OCI-LY7 (cell line): ENCODE measurements around the gene KRTAP5-6.

ENCODE experiments used
- CTCF ChIP-seq: fragments of 200-600 bp; sonication (generic); conservative IDR thresholded peaks from 2 replicates; pipeline ENCODE4 v1.5.1; 2014; ENCODE audit warnings: mild to moderate bottlenecking, antibody characterized with exemption, low read length, moderate library complexity, mixed read lengths
- EZH2phosphoT487 ChIP-seq: fragments of 200-600 bp; sonication (generic); IDR thresholded peaks from 2 replicates; pipeline ENCODE4 v1.6.1; 2018; ENCODE audit warnings: low read depth, borderline replicate concordance, mild to moderate bottlenecking, mixed run types, antibody characterized with exemption, low read length, moderate library complexity, mixed read lengths

DNA sequence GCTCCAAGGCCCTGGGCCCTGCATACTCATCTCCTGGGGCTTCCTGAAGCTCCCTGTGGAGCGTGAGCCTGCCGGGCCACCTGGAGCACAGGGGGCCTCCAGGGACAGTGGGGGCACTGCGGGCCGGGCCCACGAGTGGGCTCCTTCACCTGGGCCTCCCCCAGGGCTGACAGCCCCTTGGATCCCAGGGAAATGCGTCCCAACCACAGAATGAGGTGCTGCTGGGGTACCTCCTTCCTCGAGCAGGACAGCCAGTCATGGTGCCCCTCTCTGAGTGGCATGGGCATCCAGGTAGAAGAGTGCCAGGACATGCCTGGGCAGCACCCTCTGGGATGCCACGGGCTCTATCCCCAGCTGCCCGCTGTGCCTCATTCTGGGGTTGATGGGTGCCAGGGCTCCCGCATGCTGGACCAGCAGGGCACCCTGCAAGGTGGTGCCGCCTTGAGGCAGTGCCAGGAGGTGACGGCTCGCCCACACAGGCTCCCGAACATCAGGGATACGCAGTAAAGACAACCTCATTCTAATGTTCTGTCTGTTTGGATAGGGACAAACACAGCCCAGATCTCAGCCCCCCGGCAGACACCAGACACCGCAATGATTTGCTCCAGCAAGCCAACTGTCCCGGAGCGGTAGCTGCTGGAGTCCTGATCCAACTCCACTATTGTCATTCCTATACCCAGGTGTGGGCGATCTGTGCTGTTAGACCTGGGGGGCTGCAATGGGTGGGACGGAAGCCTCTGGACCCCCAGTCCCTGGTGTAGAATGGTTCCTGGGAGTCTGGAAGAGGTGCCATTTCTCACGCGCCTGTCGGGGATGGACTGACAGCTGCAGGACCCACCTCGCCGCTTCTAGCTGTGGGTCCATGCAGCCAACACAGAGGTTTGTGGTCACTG lies 41.6 kb upstream of the KRTAP5-6 start:
- TF ChIP-seq CTCF (no peak), EZH2phosphoT487 (no peak)
